HG03378 (cell line): ENCODE measurements around the gene HOXB13.

Experiments
- ATAC-seq: cut with Tn5 transposase; IDR thresholded peaks from one replicate; pipeline ENCODE4 v1.9.1; 2021; ENCODE audit warnings: mild to moderate bottlenecking, moderate library complexity; ENCODE audit not compliant: unreplicated experiment

HOXB13 gene

DNA sequence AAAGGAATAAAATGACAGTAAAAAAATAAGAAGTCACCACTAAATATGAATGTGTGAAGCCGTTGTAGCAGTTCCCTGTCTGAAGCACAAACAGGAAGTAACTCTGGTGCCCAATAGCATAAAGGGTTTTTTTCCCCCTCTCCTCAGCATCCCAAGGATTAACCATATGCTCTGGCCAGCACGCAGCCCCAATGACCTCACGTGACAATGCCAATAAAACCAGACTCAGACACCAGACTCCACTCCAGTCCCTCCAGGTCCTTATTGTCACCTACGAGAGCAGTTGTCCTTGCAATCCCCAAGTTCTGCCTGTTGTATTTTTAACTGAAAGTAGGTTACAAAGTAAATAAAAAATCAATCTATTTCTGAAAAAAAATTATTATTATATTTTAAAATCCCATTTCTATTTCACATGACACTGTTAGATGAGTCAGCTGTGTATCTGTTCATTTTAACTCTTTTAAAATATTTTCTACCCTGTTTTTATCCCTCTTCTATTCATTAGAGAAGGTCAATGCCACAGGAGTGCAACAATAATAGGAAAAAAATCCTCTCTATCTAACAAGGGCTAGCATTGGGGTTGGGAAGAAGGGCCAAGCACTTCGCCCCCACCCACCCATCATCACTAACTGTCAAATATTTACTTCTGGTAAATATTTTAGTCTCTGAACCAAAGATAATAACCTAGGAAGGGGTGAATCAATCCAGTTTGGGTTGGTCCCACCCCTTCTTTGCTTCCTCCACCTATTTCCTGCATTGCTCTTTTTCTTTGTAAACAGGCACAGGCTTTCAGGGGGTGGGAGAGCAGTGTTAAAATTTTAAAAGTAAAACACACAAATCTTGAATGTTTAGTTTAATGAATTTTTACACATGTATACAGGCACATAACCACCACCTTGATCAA, 12.8 kb downstream of the HOXB13 start:
- ATAC-seq: no peak

GRCh38 chr17:48711128-48711527, 17.4 kb downstream of the HOXB13 start:
- no peak for ATAC-seq

DNA sequence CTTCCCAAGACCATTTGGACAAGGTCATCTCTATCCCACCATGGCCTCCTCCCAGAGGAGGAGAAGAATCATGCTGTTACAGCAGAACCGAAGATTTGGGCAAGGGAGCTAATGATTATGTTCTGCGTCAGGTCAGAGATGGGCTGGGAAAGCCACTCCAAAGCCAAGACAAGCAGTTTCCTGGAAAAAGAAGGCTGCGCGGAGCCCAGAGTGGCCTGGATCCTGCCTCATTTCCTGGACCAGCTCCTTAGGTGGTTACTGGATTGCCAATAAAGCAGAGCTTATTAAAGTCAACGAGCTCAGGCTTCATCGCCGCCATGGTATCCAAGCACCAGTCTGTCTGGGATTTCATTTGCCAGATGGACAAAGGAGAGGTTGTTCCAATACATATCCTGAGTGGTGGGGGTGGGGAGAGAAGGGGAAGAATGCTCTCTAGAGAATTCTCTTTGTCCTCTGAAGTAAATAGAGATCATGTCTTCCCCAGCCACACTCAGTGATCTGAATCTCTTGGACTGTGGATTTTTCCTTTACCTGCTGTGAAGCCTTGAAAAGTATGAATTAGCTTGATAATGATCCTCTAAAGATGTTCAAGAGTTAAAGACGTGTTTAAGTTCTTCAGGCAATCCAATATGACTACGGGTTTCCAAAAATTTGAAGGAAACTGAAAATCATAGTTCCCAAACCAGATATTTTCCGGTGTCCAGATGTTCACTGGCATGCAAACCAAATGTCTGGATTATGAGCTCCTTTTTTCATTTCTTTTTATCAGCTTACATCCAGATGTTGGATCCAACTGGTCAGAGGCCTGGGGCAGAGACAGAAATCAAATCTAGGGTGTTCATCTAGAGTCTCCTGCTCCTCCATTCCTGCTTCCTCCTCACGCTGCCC, 23.9 kb downstream of the HOXB13 start:
- no peak for ATAC-seq

GRCh38 chr17:48701864-48702532, 26.6 kb downstream of the HOXB13 start:
- no peak for ATAC-seq

DNA sequence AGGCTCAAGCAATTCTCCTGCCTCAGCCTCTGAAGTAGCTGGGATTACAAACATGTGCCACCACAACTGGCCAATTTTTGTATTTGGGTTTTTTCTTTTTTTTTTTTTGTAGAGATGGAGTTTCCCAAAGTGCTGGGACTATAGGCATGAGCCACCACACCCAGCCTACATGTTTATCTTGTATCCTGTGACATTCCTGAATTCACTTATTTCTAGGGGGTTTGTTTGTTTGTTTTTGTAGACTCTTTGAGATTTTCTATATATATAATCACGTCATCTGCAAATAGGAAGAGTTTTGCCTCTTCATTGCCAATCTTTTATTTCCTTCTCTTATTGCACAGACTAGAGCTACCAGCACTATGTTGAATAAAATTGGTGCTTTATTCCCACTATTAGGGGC, 35.4 kb downstream of the HOXB13 start:
- ATAC-seq: no peak

GRCh38 chr17:48692049-48692448, 36.5 kb downstream of the HOXB13 start:
- ATAC-seq: no peak

GRCh38 chr17:48690655-48691054, 37.9 kb downstream of the HOXB13 start:
- no peak for ATAC-seq

DNA sequence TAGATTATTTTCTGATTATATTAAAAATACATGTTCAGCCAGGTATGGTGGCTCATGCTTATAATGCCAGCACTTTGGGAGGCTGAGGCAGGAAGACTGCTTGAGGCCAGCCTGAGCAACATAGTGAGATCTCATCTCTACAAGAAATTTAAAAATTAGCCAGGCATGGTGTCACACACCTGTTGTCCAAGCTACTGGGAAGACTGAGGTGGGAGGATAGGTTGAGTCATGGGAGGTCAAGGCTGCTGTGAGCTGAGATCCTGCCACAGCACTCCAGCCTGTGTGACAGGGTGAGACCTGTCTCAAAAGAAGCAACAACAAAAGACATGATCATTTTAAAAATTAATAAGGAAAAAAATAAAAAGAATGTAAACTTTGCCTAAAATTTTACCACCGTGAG, 46.9 kb downstream of the HOXB13 start:
- ATAC-seq: no peak

DNA sequence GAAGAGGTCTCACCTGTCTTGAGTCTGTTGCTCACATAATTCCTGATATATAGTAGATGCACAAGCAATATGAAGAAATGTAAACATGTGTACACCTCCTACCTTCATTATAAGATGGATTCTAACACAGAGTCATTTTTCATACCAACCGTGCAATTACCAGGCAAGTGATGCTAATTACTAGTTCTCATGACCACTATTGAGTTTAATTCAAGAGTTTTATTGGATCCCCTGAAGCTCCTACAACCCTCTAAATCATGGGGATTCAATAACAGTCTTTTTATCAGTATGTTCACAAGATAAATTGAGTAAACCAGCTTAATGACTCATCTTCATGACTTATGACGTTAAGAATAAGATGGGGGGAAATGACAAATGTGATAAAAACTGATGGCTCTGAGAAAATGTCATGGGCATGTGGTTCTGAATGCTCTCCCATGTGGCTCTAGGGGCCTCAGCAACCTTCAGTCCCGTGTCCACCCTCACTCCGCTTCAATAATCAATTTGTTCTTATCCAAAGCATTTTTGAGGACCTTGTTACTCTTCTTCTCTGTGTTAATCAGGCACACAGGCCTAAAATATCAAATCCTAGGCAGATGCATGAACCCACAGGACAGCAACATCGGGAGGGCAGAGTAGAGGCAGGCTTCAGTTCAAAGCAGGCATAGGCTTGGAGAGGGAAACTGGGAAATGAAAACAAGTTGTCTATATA, 49.0 kb downstream of the HOXB13 start:
- no peak for ATAC-seq

- ATAC-seq: no peak
These were observed 50.2 kb downstream of the HOXB13 start for GRCh38 chr17:48678141-48678971.

GRCh38 chr17:48676963-48677558, 51.5 kb downstream of the HOXB13 start:
- no peak for ATAC-seq
